ENCODE data around the gene RUFY3.
"Not testable (repeated sequence)": the region's sequence is repeated elsewhere in the genome, so short reads cannot be mapped to it uniquely, and the experiment has no call there.

RUFY3 gene

DNA sequence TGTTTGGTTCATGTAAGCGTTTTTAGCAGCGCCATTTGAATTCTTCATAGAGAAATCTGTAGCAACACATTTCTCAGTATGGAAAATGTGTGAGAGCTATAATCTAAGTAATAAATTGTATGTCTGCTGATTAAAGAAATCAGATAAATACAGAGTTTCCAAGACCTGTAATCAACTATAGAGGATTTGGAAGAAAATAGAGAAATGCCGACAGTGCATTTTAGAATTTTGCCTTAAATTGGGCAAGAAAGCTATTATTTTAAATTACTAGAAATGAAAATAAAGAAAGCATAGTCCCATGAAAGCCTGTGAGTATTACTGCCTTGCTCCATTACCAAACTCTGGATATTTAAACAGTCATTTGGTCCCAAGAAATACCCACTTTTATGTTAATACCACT is 2.7 kb downstream of the RUFY3 start:
- WGBS, 2 donors (ENCODE audit: extremely low coverage in 2 of 2, insufficient read length in 2 of 2, insufficient replicate concordance in 1 of 2): no CpG with 5 or more reads among the region's 3 CpGs
- Histone ChIP-seq H2BK5ac (ENCODE audit: low read length) (no peak overlapping the region), H3K4me3 (ENCODE audit: low read length in 2 of 2) (no peak overlapping the region), H3K9ac (ENCODE audit: low read depth, low read length, poor library complexity) (no peak overlapping the region), H2BK12ac (ENCODE audit: low read length) (no peak overlapping the region), H3K4ac (ENCODE audit: low read length) (no peak overlapping the region), H3K14ac (ENCODE audit: low read length) (no peak overlapping the region), H3K9me3 (replicated peaks in 1 of 2; ENCODE audit: control insufficient read depth in 2 of 2, insufficient read depth in 1 of 2, low read depth in 1 of 2, low read length in 2 of 2) (no peaks in the 10 kb centered on the region), H2BK15ac (ENCODE audit: low read length) (no peak overlapping the region), H2AK5ac (ENCODE audit: low read depth, low read length) (no peak overlapping the region), H2BK120ac (ENCODE audit: low read depth, low read length) (no peak overlapping the region), H3K27me3 (ENCODE audit: control insufficient read depth in 3 of 3, insufficient read depth in 3 of 3, low read depth in 1 of 3, low read length in 3 of 3) (no peaks in the 10 kb centered on the region), H3K79me1 (ENCODE audit: low read depth, low read length) (no peaks in the 10 kb centered on the region), H3K4me1 (ENCODE audit: control insufficient read depth in 2 of 2, insufficient read depth in 1 of 2, low read depth in 1 of 2, low read length in 2 of 2) (peaks cover 8 to 9% of the 10 kb centered on the region in 2 donors), H3K23ac (ENCODE audit: low read depth, low read length, poor library complexity) (no peak overlapping the region), H4K8ac (ENCODE audit: low read depth, low read length) (no peak overlapping the region), H3K4me2 (ENCODE audit: insufficient read depth, low read length, poor library complexity, severe bottlenecking) (no peak overlapping the region), H3K27ac (replicated peaks; ENCODE audit: low read length) (no peak overlapping the region), H3K18ac (ENCODE audit: low read length) (no peak overlapping the region), H4K91ac (ENCODE audit: low read depth, low read length, poor library complexity) (no peak overlapping the region), H3K36me3 (replicated peaks in 1 of 2; ENCODE audit: control insufficient read depth in 2 of 2, insufficient read depth in 2 of 2, low read length in 2 of 2) (peaks cover 0 to 40% of the 10 kb centered on the region in 2 donors), H2AFZ (ENCODE audit: low read length) (no peak overlapping the region)
- DNase-seq (ENCODE audit: low spot score): no peak

DNA sequence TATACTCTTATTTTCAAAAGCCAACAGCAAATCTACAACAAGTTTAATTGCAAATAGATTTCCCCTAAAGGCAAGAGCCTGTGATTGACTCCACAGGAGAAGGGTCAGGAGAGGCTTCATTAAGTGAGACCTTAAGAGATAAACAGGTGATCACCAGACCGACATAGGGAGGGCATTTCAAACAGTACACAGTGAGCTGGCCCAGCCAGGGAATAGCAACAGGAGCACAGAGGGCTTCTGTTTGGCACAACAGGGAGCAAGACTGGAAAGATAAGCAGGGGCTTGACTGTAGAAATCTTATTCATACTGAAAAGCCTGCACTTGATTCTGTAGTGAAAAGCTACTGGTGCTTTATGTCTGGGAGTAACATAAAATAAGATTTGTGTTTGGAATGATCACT is 3.9 kb downstream of the RUFY3 start:
- no peak for DNase-seq (ENCODE audit: low spot score)
- Histone ChIP-seq H3K4ac (ENCODE audit: low read length) (no peak overlapping the region), H3K4me1 (ENCODE audit: control insufficient read depth in 2 of 2, insufficient read depth in 1 of 2, low read depth in 1 of 2, low read length in 2 of 2) (peaks cover 8 to 9% of the 10 kb centered on the region in 2 donors), H3K14ac (ENCODE audit: low read length) (no peak overlapping the region), H2AK5ac (ENCODE audit: low read depth, low read length) (no peak overlapping the region), H3K9me3 (replicated peaks in 1 of 2; ENCODE audit: control insufficient read depth in 2 of 2, insufficient read depth in 1 of 2, low read depth in 1 of 2, low read length in 2 of 2) (no peaks in the 10 kb centered on the region), H3K18ac (ENCODE audit: low read length) (no peak overlapping the region), H4K91ac (ENCODE audit: low read depth, low read length, poor library complexity) (no peak overlapping the region), H4K8ac (ENCODE audit: low read depth, low read length) (no peak overlapping the region), H3K23ac (ENCODE audit: low read depth, low read length, poor library complexity) (no peak overlapping the region), H3K27ac (replicated peaks; ENCODE audit: low read length) (no peak overlapping the region), H2BK12ac (ENCODE audit: low read length) (no peak overlapping the region), H3K79me1 (ENCODE audit: low read depth, low read length) (no peaks in the 10 kb centered on the region), H2BK15ac (ENCODE audit: low read length) (no peak overlapping the region), H2BK5ac (ENCODE audit: low read length) (no peak overlapping the region), H2AFZ (ENCODE audit: low read length) (no peak overlapping the region), H3K27me3 (ENCODE audit: control insufficient read depth in 3 of 3, insufficient read depth in 3 of 3, low read depth in 1 of 3, low read length in 3 of 3) (no peaks in the 10 kb centered on the region), H2BK120ac (ENCODE audit: low read depth, low read length) (no peak overlapping the region), H3K4me3 (ENCODE audit: low read length in 2 of 2) (no peak overlapping the region), H3K4me2 (ENCODE audit: insufficient read depth, low read length, poor library complexity, severe bottlenecking) (no peak overlapping the region), H3K36me3 (replicated peaks in 1 of 2; ENCODE audit: control insufficient read depth in 2 of 2, insufficient read depth in 2 of 2, low read length in 2 of 2) (peaks cover 0 to 51% of the 10 kb centered on the region in 2 donors), H3K9ac (ENCODE audit: low read depth, low read length, poor library complexity) (no peak overlapping the region)
- WGBS, 2 donors (ENCODE audit: extremely low coverage in 2 of 2, insufficient read length in 2 of 2, insufficient replicate concordance in 1 of 2): no CpG with 5 or more reads among the region's 1 CpG

DNA sequence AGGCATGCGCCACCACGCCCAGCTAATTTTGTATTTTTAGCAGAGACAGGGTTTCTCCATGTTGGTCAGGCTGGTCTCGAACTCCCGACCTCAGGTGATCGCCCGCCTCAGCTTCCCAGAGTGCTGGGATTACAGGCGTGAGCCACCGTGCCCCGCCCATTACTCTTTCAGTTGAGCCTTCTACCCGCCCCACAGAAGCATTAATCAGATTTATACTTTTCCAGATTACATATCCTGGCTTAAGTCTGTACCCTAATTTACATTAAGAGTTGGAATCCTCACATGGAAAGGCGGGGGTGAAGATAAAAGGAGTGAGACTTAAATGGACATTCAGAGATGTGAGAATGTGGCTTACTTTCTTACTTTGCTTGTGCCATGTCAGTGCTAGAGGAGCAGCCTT is 4.8 kb downstream of the RUFY3 start:
- H3K36me3 ChIP-seq (replicated peaks in 1 of 2; ENCODE audit: control insufficient read depth in 2 of 2, insufficient read depth in 2 of 2, low read length in 2 of 2): peaks cover 0 to 54% of the 10 kb centered on the region in 2 donors
- no CpG with 5 or more reads among the region's 11 CpGs for WGBS, 2 donors (ENCODE audit: extremely low coverage in 2 of 2, insufficient read length in 2 of 2, insufficient replicate concordance in 1 of 2)
- H2BK120ac ChIP-seq (ENCODE audit: low read depth, low read length); H3K23ac ChIP-seq (ENCODE audit: low read depth, low read length, poor library complexity); H2AK5ac ChIP-seq (ENCODE audit: low read depth, low read length); H3K4me2 ChIP-seq (ENCODE audit: insufficient read depth, low read length, poor library complexity, severe bottlenecking); H3K18ac ChIP-seq (ENCODE audit: low read length); H4K91ac ChIP-seq (ENCODE audit: low read depth, low read length, poor library complexity); H3K79me1 ChIP-seq (ENCODE audit: low read depth, low read length); H3K4me3 ChIP-seq (ENCODE audit: low read length in 2 of 2); H2BK12ac ChIP-seq (ENCODE audit: low read length); H3K4ac ChIP-seq (ENCODE audit: low read length); H3K9ac ChIP-seq (ENCODE audit: low read depth, low read length, poor library complexity); H2AFZ ChIP-seq (ENCODE audit: low read length); DNase-seq (ENCODE audit: low spot score); H4K8ac ChIP-seq (ENCODE audit: low read depth, low read length); H3K9me3 ChIP-seq (replicated peaks in 1 of 2; ENCODE audit: control insufficient read depth in 2 of 2, insufficient read depth in 1 of 2, low read depth in 1 of 2, low read length in 2 of 2); H3K14ac ChIP-seq (ENCODE audit: low read length); H3K4me1 ChIP-seq (ENCODE audit: control insufficient read depth in 2 of 2, insufficient read depth in 1 of 2, low read depth in 1 of 2, low read length in 2 of 2); H2BK5ac ChIP-seq (ENCODE audit: low read length); H3K27ac ChIP-seq (replicated peaks; ENCODE audit: low read length); H3K27me3 ChIP-seq (ENCODE audit: control insufficient read depth in 3 of 3, insufficient read depth in 3 of 3, low read depth in 1 of 3, low read length in 3 of 3); H2BK15ac ChIP-seq (ENCODE audit: low read length): not testable (repeated sequence)

- Histone ChIP-seq H3K23ac (ENCODE audit: low read depth, low read length, poor library complexity) (no peak overlapping the region), H3K9me3 (replicated peaks in 1 of 2; ENCODE audit: control insufficient read depth in 2 of 2, insufficient read depth in 1 of 2, low read depth in 1 of 2, low read length in 2 of 2) (no peaks in the 10 kb centered on the region), H3K27me3 (ENCODE audit: control insufficient read depth in 3 of 3, insufficient read depth in 3 of 3, low read depth in 1 of 3, low read length in 3 of 3) (no peaks in the 10 kb centered on the region), H4K8ac (ENCODE audit: low read depth, low read length) (no peak overlapping the region), H3K4me2 (ENCODE audit: insufficient read depth, low read length, poor library complexity, severe bottlenecking) (no peak overlapping the region), H2BK15ac (ENCODE audit: low read length) (no peak overlapping the region), H2BK5ac (ENCODE audit: low read length) (no peak overlapping the region), H3K4me1 (ENCODE audit: control insufficient read depth in 2 of 2, insufficient read depth in 1 of 2, low read depth in 1 of 2, low read length in 2 of 2) (peaks cover 0 to 4% of the 10 kb centered on the region in 2 donors), H3K79me1 (ENCODE audit: low read depth, low read length) (no peaks in the 10 kb centered on the region), H3K14ac (ENCODE audit: low read length) (no peak overlapping the region), H2BK12ac (ENCODE audit: low read length) (no peak overlapping the region), H4K91ac (ENCODE audit: low read depth, low read length, poor library complexity) (no peak overlapping the region), H2AK5ac (ENCODE audit: low read depth, low read length) (no peak overlapping the region), H3K4ac (ENCODE audit: low read length) (no peak overlapping the region), H3K36me3 (replicated peaks in 1 of 2; ENCODE audit: control insufficient read depth in 2 of 2, insufficient read depth in 2 of 2, low read length in 2 of 2) (peaks cover 0 to 63% of the 10 kb centered on the region in 2 donors), H3K18ac (ENCODE audit: low read length) (no peak overlapping the region), H2AFZ (ENCODE audit: low read length) (no peak overlapping the region), H2BK120ac (ENCODE audit: low read depth, low read length) (no peak overlapping the region), H3K9ac (ENCODE audit: low read depth, low read length, poor library complexity) (no peak overlapping the region), H3K27ac (replicated peaks; ENCODE audit: low read length) (no peak overlapping the region), H3K4me3 (ENCODE audit: low read length in 2 of 2) (no peak overlapping the region)
- DNase-seq (ENCODE audit: low spot score): no peak
- no CpG with 5 or more reads among the region's 11 CpGs for WGBS, 2 donors (ENCODE audit: extremely low coverage in 2 of 2, insufficient read length in 2 of 2, insufficient replicate concordance in 1 of 2)
These were observed 6.3 kb downstream of the RUFY3 start for GRCh38 chr4:70728091-70728490.

Data from neuronal stem cell (in vitro differentiated cells).